GM12892 (cell line): ENCODE data around the gene OTUB2.

ENCODE experiments used
- POLR2A ChIP-seq: IDR thresholded peaks from 2 replicates; pipeline ENCODE4 v1.6.1; 2011; ENCODE audit warnings: low read depth, low read length, control low read depth
- POLR2AphosphoS5 ChIP-seq: IDR thresholded peaks from 2 replicates; pipeline ENCODE4 v1.6.1; 2011; ENCODE audit warnings: low read depth, low read length, control low read depth

DNA sequence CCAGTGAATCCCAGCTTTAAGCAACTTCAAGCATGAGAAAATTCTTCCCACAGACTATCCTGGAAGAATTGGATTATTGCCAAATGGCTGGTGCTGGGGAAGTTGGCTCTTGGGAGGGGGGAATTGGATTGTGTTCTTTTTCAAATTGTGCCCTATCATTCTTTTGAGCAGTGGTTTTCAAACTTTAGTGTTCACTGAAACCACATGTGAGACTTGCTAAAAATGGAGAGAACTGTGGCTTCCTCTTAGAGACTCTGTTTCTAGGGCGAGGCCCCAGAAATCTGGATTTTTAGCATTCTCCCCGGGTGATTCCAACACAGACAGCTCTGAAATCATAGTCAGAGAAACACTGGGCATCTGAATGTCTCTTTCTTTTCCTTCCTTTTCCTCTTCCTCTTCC is 14.3 kb upstream of the OTUB2 start:
- no peak for TF ChIP-seq POLR2A
- TF ChIP-seq POLR2AphosphoS5, result no peak
